Glomerular visceral epithelial cell (primary cell): Measurements from ENCODE around the gene USF1.
"Not testable (repeated sequence)": the region's sequence is repeated elsewhere in the genome, so short reads cannot be mapped to it uniquely, and the experiment has no call there.

Experiments used
- DNase-seq: peaks from one replicate; pipeline ENCODE4 v3.0.0-alpha.2; 2016; ENCODE audit errors: extremely low spot score

USF1 gene

DNA sequence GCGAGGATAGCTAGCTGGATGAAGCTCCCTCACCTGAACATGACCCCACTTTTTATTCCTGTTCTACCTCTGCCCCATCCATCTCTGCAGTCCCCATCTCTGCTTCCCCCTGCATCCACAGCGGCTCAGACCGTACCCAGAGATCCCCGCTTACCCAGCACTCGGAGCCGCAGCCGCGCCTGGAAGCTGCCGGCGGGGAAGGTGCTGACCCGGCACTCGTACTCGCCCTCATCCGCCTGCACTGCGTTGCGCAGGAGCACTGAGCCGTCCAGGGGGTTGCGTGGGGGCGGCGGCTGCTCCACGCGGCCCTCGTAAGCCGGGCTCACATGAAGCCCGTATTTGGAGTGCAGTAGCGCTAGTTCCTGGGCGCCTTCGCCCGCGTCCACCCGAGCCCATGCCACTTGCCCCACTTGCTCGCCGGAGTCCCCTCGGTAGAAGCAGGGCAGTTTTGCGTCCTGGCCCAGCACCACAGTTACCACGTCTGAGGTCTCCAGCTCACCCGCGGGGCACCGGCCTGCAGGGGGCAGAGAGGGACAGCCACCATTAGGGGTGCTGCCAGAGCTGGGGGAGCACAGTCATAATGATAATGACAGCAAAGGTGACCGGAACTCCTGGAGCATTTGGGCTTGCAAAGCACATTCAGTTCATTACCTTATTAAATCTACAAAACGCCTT is 33.8 kb upstream of the USF1 start:
- no peak for DNase-seq

DNA sequence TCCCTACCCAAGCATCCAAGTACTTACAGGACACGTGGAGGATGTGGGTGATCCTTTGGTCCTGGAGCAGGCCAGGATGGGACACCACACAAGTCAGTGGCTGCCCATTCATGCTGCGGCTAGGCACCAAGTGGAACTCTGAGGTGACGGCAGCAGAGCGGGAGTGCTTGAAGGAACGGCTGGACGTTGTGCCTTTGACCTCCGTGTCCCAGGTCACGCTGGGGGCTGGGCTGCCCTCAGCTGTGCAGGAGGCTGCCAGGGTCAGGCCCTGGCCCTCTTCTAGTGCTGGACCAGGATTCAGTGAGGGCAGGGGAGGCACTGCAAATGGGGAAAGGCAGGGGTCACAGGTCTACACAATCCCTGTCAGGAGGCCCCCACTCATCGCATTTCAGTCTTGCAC is 31.6 kb upstream of the USF1 start:
- no peak for DNase-seq

DNA sequence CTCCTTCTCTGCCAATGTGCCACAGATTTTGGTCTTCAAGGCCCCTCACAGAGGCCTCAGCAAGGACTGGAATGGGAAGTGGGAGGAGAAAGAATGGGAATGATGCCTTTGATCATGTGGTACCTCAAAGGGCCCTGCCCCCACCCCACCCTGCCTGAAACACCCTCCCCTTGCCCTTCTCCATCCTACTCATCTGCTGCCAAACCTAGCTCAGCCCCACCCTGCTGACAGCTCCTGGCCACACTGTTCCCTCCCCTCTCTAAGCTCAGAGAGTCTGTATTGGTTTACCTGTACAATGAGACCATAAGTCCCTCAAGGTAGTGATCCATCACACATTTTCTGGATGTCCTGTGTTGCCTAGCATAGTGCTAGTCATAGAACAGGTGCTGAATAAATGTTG is 30.6 kb upstream of the USF1 start:
- DNase-seq: no peak

DNA sequence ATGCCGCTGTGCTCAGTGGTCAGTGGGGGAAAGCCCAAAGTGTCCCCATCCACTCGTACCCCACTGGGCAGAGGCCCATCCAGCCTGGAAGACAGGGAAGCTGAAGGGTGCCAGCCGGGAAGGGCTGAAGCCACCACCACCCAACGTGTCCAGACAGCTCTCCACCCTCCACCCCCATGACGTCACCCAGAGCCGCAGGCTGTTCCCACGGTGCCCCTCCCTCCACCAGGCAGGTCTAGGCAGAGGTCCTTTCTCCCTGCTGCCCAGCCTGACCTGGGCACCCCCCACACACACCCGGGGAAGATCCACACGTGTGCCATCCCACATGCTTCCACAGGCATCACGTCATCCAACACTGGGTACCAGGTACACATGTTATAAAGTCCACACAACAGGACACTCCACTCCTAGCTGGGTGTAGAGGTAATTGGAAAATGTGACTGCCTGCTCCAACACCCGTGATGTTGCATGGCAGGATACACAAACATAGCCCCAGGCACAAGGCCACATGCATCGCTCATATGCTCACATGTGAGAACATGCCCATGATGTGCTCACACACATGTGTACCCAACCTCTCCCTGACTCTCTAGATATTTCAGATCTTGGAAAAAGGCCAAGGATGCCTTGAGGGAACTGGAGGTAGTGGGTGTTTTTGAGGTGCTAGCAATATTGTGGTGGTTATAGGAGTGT is 29.0 kb upstream of the USF1 start:
- DNase-seq: no peak

DNA sequence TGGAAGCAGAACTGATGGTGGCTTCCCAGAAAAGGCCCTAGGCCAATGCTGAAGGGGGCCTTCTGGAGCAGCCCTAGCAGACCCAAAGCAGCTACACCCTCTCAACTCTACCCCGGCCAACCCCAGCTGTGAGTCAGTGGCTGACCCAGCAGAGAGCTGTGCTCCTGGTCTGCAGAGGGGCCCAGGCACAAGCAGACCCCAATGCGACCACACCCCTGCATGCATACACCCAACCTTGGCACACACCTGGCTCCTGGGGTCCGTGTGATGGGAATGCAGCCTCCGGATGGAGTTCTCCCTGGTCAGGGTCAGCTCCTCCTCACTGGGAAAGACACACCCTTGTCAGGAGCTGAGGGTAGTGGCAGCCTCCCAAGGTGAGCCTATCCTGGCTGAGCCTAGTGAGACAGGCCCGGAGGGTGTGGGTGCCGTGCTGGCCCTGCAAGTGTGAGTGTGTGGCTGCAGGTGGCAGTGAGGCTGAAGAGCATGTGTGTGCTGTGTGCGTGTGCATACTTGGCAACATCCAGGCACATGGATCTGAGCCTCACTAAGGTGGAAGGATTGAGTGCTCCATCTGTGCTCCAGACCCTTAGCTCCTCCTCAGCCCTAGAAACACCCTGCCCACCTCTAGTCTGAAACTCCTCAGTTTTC is 27.8 kb upstream of the USF1 start:
- no peak for DNase-seq

DNA sequence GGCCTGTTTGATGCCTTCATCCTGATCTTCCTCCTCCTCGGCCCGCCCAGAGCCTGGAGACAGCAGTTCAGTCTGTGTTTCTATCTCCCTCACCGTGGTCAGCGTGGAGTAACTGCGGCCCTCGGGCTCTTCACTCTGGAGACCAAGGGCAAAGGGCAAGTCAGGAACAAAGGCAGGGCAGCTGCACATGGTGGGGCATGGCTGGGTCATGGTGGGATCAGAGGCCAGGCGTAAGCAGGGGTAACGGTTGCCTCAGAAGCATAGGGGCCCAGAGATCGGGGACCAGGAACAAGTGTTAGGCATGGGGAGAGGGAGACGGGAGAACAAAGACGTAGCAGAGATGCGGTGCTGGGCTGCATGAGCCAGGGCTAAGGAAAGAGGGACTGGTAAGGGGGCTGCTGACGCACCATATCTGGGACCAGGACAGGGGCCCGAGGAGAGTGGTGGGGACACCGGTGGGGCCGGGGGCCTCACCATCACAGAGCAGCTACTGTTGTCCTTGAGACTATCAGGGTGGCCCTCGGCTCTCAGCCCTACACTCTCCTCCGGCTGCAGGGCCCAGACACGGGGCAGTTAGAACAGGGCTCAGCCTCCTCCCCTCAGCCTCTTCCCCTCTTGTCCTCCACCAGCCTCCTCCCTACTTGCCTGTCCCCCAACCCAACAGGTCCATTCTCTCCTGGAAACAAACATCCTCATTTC is 27.1 kb upstream of the USF1 start:
- no peak for DNase-seq

DNA sequence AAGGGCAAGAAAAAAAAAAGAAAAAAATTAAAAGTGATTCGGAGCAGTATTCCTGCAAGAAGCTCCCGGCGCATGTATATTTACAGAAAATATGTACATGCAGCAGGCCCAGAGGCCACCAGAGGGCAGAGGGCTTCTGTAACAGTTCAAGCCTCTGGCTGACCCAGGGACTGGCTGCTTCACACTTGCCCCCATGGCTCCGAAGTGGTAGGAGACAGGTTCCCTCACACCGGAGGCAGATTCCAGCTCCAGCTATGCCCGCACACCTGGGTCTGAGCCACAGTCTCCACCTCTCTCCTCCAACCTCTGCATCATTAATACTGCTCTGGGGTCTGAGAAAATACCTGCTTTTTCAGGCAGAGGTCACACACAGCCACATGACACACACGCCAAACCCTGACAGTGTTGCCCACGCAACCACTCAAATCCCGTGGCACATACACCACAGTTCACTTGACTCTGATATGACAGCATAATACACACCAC is 26.2 kb upstream of the USF1 start:
- peak; percentile 61 for DNase-seq

DNA sequence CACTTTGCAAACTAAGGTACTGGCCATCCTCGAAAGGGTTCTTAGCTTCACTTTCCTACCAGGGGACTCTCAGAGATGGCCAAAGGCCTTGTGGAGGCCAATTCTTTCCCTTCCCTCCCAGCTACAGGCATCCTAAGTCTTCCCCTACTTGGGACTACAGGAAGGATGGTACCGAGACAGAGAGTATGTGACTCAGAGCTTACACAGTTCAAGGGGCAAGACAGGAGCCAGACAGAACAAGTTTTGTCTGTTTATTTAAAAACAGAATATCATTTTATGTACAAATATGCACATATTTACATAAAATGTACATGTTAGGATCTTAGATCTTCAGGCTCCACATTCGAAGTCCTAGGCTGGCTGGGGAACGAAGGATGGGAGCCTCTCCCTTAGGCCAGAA is 25.0 kb upstream of the USF1 start:
- DNase-seq: no peak

DNA sequence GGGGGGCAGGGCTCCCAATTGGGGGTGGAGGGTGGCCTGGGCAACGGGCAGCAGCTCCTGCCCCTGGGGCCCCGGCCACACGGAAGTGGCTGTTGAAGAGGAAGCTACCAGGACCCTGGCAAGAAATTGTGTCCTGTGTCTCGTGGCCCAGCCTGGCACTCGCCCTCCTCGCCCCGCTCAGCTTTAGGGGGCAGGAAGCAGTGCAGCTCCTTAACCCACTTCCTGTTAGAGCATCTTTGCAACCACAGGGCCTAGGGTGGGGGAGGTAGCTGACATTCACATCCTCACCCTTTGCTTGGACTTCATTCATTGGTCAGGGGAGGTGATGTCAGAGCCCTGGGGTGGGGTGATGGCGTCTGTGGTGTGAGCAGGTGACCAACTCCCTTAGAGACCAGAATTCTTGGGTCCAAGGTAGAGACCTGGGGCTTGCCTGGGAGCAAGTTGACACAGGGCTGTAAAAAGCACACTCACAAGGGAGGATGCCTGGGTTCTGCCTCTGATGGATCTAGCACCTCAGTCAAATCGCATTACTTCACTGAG is 24.0 kb upstream of the USF1 start, which contains the start of gene ARHGAP30:
TSS of gene ARHGAP30 (minus strand) at position 161 of the 540 bp plus-strand sequence. CDS start 267 bp downstream, outside the sequence.
- DNase-seq: no peak

DNA sequence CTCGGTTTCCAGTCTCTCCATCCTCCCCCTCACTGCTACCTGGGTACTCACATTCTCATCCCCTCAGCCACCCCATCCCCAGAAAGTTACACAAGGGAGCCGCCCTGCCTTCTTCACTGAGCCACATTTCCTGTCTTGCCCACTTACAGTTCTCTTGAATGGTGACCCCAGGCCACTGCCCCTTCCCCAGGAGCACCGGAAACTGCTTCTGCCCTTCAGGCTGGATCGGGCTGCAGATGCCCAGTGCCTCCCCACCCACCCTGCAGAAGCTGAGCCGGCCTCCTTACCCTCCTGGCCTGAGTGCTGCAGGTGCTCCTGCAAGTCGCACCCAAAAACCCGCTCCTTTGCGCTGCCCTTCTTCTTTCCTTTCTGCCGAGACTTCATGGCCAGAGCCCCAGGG is 23.5 kb upstream of the USF1 start:
- DNase-seq: no peak

DNA sequence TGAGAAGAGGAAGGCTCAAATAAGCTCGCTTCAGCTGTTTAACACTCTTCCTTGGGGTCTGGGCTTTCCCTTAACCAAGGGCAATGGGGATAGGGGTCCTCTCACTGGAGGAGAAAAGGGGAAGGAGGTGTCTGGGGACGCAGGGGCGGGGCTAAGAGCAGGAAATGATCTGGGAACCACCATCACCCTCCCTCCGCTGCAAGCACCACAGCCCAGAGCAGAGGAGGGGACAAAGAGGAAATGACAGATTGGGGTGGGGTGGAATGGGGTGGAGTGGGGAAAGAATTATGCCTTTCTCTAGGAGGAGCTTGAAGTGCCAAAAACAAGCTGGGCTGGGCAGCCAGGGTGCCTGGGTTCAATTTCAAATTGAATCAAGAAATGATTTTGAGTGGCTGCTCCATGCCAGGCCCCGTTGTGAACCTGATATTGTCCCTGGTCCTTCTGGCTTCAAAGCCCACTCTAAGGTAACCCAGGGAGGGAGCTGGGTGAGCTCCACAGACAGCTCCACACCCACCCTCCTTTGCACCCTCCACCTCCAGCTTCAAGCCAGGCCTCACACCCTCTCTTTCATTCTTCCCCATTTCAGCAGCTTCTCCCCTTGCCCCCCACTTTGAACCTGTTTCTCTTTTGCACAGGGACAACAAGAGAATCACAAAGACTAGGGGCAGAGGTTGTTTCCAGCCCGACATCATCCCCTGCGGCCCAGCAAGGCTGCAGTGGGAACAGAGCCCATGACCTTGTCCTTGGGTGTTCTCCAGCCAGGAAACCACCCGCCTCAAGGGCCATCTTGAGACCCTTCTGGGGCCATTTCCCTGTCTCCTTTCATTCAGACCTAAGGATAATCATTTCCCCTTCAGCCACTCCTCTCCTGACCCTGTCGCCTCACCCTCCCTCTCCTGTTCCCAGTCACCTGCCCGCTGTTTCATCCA is 22.8 kb upstream of the USF1 start:
- DNase-seq: no peak

DNA sequence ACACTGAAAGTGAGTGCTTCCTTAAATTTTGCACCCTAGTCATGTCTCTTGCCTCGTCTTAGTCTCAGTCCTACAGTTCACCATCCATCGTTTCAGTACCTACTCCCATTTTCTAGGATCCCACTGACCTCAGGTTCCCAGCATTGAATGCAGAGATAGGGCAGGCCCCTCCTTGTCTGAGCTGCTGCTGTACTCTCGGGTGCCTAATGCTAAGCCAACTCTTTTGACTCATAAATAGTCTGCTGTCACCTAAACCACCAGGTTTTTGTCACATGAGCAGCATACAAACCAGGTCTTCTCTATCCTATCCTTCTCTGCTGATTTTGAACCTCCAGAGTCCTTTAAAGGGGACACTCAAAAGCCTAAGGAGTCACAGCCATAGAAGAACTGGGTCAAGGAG is 20.9 kb upstream of the USF1 start:
- no peak for DNase-seq

DNA sequence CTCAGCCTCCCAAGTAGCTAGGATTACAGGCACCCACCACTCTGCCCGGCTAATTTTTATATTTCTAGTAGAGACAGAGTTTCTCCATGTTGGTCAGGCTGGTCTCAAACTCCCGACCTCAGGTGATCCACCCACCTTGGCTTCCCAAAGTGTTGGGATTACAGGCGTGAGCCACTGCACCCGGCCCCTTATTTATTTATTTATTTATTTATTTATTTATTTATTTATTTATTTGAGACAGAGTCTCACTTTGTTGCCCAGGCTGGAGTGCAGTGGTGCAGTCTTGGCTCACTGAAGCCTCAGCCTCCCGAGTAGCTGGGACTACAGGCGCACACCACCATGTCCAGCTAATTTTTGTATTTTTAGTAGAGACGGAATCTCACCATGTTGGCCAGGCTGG is 19.9 kb upstream of the USF1 start:
- DNase-seq: not testable (repeated sequence)

DNA sequence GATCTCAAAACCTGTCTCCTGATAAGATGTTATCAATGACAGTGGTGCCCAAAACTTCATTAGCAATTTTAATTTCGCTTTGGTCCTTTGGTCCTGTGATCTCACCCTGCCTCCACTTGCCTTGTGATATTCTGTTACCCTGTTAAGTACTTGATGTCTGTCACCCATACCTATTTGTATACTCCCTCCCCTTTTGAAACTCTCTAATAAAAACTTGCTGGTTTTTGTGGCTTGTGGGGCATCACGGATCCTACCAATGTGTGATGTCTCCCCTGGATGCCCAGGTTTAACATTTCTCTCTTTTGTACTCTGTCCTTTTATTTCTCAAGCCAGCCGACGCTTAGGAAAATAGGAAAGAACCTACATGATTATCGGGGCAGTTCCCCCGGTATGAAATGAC is 18.2 kb upstream of the USF1 start:
- DNase-seq: not testable (repeated sequence)

DNA sequence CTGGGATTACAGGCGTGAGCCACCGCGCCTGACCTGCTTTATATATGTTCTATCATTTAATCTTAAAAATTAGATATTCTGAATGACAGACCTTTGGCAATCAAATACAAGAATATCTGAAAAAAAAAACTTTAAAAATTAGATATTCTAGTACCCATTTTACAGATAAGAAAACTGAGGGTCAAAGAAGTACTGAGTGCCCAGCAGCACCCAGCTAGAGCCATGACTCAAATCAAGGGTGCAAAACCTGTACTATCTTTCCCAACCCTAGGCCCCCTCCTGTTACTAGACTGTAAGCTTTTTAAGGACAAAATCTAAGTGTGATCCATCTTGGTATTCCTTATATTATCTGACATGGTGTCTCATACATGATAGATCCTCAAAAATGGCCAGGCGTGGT is 15.6 kb upstream of the USF1 start:
- DNase-seq: no peak

DNA sequence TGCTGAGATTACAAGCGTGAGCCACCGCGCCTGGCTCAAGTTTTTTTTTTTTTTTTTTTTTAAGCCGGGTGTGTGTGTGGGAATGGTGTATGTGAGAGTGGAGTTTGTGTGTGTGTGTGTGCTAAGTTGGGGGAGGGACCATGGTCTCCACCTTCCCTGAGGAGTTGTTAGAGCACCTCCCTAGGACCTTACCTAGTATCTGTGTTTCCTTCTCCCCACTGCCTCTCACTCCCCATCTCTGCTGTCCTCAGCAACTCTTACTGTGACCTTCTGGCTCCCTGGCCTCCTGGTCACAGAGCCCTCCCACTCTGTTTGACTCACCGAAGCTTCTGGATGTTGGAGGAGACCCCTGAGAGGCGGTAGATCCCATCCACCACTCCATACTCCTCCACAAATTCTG is 13.5 kb upstream of the USF1 start:
- DNase-seq: no peak

DNA sequence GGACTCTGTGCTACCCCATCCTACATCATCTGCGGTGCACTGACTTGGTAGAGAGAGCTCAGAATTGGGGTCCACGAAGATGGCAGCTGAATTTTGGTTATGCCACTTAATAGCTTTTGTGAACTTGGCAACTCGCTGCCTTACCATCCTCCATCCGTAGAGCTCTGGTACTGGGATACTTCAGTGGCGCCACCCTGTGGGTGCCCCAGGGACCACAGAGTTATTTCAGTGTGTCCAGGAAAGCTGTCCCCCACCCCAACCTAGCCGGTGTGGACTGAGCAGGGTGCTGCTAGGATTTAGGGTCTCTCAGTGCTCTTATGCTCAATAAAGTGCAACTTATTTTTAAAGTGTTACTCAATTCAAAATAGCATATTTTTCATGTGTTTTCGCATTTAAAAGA is 9.0 kb upstream of the USF1 start:
- DNase-seq: no peak

DNA sequence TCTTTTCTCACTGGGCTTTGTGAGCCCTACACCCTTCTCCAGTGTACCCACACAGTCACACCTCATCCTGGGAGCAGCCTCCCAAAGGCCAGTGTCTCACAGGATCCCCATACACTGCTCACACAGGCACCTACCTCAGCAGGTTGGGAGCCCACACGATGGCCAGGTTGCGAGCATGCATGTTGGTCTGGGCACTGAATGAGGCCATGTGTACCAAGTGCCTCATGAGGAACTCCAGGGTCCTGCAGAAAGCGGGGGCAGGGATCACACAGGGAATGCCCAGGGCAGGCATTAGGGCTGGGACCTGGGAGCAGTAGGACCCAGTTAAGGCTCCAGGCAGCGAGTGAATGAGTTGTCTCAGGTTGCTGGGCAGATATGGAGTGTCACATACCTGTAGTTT is 8.5 kb upstream of the USF1 start:
- no peak for DNase-seq

DNA sequence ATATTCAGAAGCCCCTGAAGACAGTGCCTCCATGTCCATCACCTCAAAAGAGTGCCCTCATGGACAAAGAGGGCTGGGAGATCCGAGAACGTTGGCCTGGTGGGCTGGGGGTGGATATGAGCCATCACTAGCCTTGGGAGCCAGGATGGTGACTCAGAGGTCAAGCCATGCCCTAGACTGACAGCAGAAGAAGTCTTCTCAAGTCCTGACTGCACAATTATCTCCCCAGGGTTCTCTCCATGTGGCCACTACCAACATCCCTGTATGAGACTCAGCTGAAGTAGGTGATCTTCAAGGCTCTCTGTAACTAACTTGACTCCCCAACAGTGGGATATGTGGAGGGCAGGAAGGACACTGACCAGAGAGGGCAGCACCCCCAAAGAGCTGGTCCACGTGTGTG is 7.1 kb upstream of the USF1 start:
- no peak for DNase-seq

DNA sequence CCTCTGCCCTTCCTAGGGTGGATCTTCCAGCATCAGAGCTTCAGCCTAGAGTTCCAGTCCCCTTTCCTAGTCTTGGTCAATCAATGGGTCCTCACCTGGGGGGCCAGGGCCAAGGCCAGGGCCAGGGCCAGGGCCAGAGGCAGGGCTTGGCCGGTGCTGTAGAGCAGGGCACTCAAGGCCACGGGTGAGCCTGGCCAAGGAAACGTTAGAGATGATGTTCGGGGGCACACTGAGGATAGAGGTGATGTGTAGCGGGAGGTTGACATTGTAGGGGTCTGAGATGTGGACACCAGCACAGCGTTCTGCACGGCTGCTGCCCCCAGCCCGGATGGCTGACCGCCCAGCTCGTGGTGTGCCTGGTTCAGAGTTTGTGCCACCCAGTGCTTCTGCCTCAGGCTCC is 5.4 kb upstream of the USF1 start:
- no peak for DNase-seq
